ENCODE data around the gene PTPRT. TPM values are rescaled to one million over a fixed set of nuclear protein-coding genes. Genes with fewer than 3 reads are reported as not detected.

The PTPRT gene
- total RNA-seq, 1 donor from 2014 or later = 0.11 TPM

- intact Hi-C loops (cut with DNase I) = no loop called here
- no peak for ATAC-seq (ENCODE audit: poor library complexity)
- no peak for DNase-seq
Observed at GRCh38 chr20:42576167-42576566, 613.5 kb downstream of the PTPRT start.

GRCh38 chr20:42572320-42573016 lies 617.2 kb downstream of the PTPRT start:
- no peak for ATAC-seq (ENCODE audit: poor library complexity)
- intact Hi-C loops (cut with DNase I) = no loop called here
- DNase-seq = no peak

- DNase-seq (no peak), ATAC-seq (ENCODE audit: poor library complexity) (no peak)
- intact Hi-C loops (cut with DNase I) = no loop called here
Observed at GRCh38 chr20:42567409-42567808, 622.3 kb downstream of the PTPRT start.

- ATAC-seq (ENCODE audit: poor library complexity) (no peak), DNase-seq (no peak)
- intact Hi-C loops (cut with DNase I) = no loop called here
Observed at GRCh38 chr20:42565235-42565995, 624.3 kb downstream of the PTPRT start.

GRCh38 chr20:42559665-42560064 lies 630.0 kb downstream of the PTPRT start:
- no peak for DNase-seq
- intact Hi-C loops (cut with DNase I) = no loop called here
- ATAC-seq (ENCODE audit: poor library complexity) = no peak

GRCh38 chr20:42556575-42556974 lies 633.1 kb downstream of the PTPRT start:
- DNase-seq = no peak
- ATAC-seq (ENCODE audit: poor library complexity) = no peak
- intact Hi-C loops (cut with DNase I) = no loop called here

- intact Hi-C loops (cut with DNase I) = no loop called here
- ATAC-seq (ENCODE audit: poor library complexity) = no peak
- DNase-seq = no peak
Observed at GRCh38 chr20:42553374-42553773, 636.3 kb downstream of the PTPRT start.

- ATAC-seq (ENCODE audit: poor library complexity) = no peak
- intact Hi-C loops (cut with DNase I) = no loop called here
Observed at GRCh38 chr20:42549496-42549895, 640.2 kb downstream of the PTPRT start.

GRCh38 chr20:42544926-42545325 lies 644.8 kb downstream of the PTPRT start:
- DNase-seq (no peak), ATAC-seq (ENCODE audit: poor library complexity) (no peak)
- intact Hi-C loops (cut with DNase I) = no loop called here

More at GRCh38 chr20:42549496-42549895, 640.2 kb downstream of the PTPRT start:
- no peak for DNase-seq

- DNase-seq = no peak
- intact Hi-C loops (cut with DNase I) = loop anchor here (10.0 kb wide), 2 partner anchors 328 to 798 kb away; no protein-coding TSS in a partner anchor
- ATAC-seq (ENCODE audit: poor library complexity) = no peak
Observed at GRCh38 chr20:42532831-42533230, 656.9 kb downstream of the PTPRT start.

- ATAC-seq (ENCODE audit: poor library complexity) (no peak), DNase-seq (peak; percentile 35)
- intact Hi-C loops (cut with DNase I) = loop anchor here (10.0 kb wide), 2 partner anchors 327 to 797 kb away; no protein-coding TSS in a partner anchor
Observed at GRCh38 chr20:42531508-42531961, 658.2 kb downstream of the PTPRT start.

- intact Hi-C loops (cut with DNase I) = loop anchor here (10.0 kb wide), 2 partner anchors 326 to 796 kb away; no protein-coding TSS in a partner anchor
- ATAC-seq (ENCODE audit: poor library complexity) (no peak), DNase-seq (no peak)
Observed at GRCh38 chr20:42530855-42531448, 658.8 kb downstream of the PTPRT start.

- intact Hi-C loops (cut with DNase I) = loop anchor here (10.0 kb wide), 2 partner anchors 325 to 795 kb away; no protein-coding TSS in a partner anchor
- no peak for DNase-seq
- no peak for ATAC-seq (ENCODE audit: poor library complexity)
Observed at GRCh38 chr20:42530191-42530590, 659.5 kb downstream of the PTPRT start.

- no peak for DNase-seq
- ATAC-seq (ENCODE audit: poor library complexity) = no peak
- intact Hi-C loops (cut with DNase I) = no loop called here
Observed at GRCh38 chr20:42524058-42524457, 665.6 kb downstream of the PTPRT start.

- intact Hi-C loops (cut with DNase I) = no loop called here
- DNase-seq (no peak), ATAC-seq (ENCODE audit: poor library complexity) (no peak)
Observed at GRCh38 chr20:42516692-42517091, 673.0 kb downstream of the PTPRT start.

GRCh38 chr20:42510686-42511085 lies 679.0 kb downstream of the PTPRT start:
- ATAC-seq (ENCODE audit: poor library complexity) (no peak), DNase-seq (no peak)
- intact Hi-C loops (cut with DNase I) = no loop called here

GRCh38 chr20:42507874-42508273 lies 681.8 kb downstream of the PTPRT start:
- intact Hi-C loops (cut with DNase I) = no loop called here
- ATAC-seq (ENCODE audit: poor library complexity) (no peak), DNase-seq (no peak)

GRCh38 chr20:42506397-42506796 lies 683.3 kb downstream of the PTPRT start:
- DNase-seq = no peak
- intact Hi-C loops (cut with DNase I) = no loop called here
- no peak for ATAC-seq (ENCODE audit: poor library complexity)

GRCh38 chr20:42502591-42502990 lies 687.1 kb downstream of the PTPRT start:
- ATAC-seq (ENCODE audit: poor library complexity) = no peak
- intact Hi-C loops (cut with DNase I) = no loop called here

More at GRCh38 chr20:42502591-42502990, 687.1 kb downstream of the PTPRT start:
- DNase-seq = no peak

Data from Right ventricle myocardium superior (tissue), 1 donor.